H9 (cell line): ENCODE data around the gene DAB1. TPM values are rescaled to one million over a fixed set of nuclear protein-coding genes. Genes with fewer than 3 reads are reported as not detected.

Source experiments
- DNase-seq: peaks from one replicate; pipeline ENCODE4 v3.0.0-alpha.2; 2017
- H2AFZ ChIP-seq: one replicate; pipeline ENCODE4 v1.6.1; 2013; ENCODE audit warnings: mild to moderate bottlenecking, low read length, control low read depth, moderate library complexity
- H2AK5ac ChIP-seq: 2 replicates; pipeline ENCODE4 v1.6.1; 2013; ENCODE audit warnings: low read length, control low read depth, mixed read lengths; ENCODE audit not compliant: insufficient read length
- H2BK120ac ChIP-seq: one replicate; pipeline ENCODE4 v1.6.1; 2013; ENCODE audit warnings: low read depth, mild to moderate bottlenecking, low read length, control low read depth, inconsistent platforms; ENCODE audit not compliant: poor library complexity, severe bottlenecking
- H2BK12ac ChIP-seq: 2 replicates; pipeline ENCODE4 v1.6.1; 2013; ENCODE audit warnings: low read length, control low read depth, mixed read lengths, low read depth; ENCODE audit not compliant: insufficient read length
- H2BK15ac ChIP-seq: 2 replicates; pipeline ENCODE4 v1.6.1; 2013; ENCODE audit warnings: low read depth, low read length, control low read depth
- H2BK20ac ChIP-seq: one replicate; pipeline ENCODE4 v1.6.1; 2013; ENCODE audit warnings: low read depth, mild to moderate bottlenecking, low read length, control low read depth, inconsistent platforms; ENCODE audit not compliant: poor library complexity, severe bottlenecking
- H2BK5ac ChIP-seq: 2 replicates; pipeline ENCODE4 v1.6.1; 2013; ENCODE audit warnings: low read length, control low read depth, mixed read lengths; ENCODE audit not compliant: insufficient read length
- H3K14ac ChIP-seq: 2 replicates; pipeline ENCODE4 v1.6.1; 2013; ENCODE audit warnings: low read length, control low read depth; ENCODE audit not compliant: insufficient read depth
- H3K18ac ChIP-seq: 2 replicates; pipeline ENCODE4 v1.6.1; 2013; ENCODE audit warnings: low read depth, mild to moderate bottlenecking, mixed read lengths, low read length, control low read depth; ENCODE audit not compliant: insufficient read length
- H3K23ac ChIP-seq: 2 replicates; pipeline ENCODE4 v1.6.1; 2013; ENCODE audit warnings: low read length, control low read depth, mixed read lengths, low read depth; ENCODE audit not compliant: insufficient read length
- H3K23me2 ChIP-seq: 2 replicates; pipeline ENCODE4 v1.6.1; 2013; ENCODE audit warnings: low read depth, mild to moderate bottlenecking, mixed read lengths, low read length, control low read depth; ENCODE audit not compliant: insufficient read length, poor library complexity, severe bottlenecking
- H3K27ac ChIP-seq: 2 replicates; pipeline ENCODE4 v1.5.1; 2013; ENCODE audit warnings: low read length, control low read depth, mixed read lengths, low read depth; ENCODE audit not compliant: insufficient read length
- H3K27me3 ChIP-seq: 2 replicates; pipeline ENCODE4 v1.6.1; 2013; ENCODE audit warnings: low read length, control low read depth, inconsistent platforms; ENCODE audit not compliant: insufficient read depth
- H3K4ac ChIP-seq: 2 replicates; pipeline ENCODE4 v1.6.1; 2013; ENCODE audit warnings: low read depth, mild to moderate bottlenecking, control low read depth, inconsistent platforms, low read length, moderate library complexity
- H3K4me1 ChIP-seq: 2 replicates; pipeline ENCODE4 v1.6.1; 2013; ENCODE audit warnings: low read length, control low read depth, inconsistent platforms; ENCODE audit not compliant: insufficient read depth
- H3K4me2 ChIP-seq: 2 replicates; pipeline ENCODE4 v1.6.1; 2013; ENCODE audit warnings: low read length, control low read depth, mixed read lengths; ENCODE audit not compliant: insufficient read length, insufficient read depth
- H3K56ac ChIP-seq: 2 replicates; pipeline ENCODE4 v1.6.1; 2013; ENCODE audit warnings: low read depth, mild to moderate bottlenecking, mixed read lengths, low read length, control low read depth; ENCODE audit not compliant: insufficient read length
- H3K79me1 ChIP-seq: 2 replicates; pipeline ENCODE4 v1.6.1; 2013; ENCODE audit warnings: low read depth, mild to moderate bottlenecking, moderate library complexity, low read length, control low read depth, inconsistent platforms; ENCODE audit not compliant: insufficient read depth, poor library complexity, severe bottlenecking
- H3K79me2 ChIP-seq: 2 replicates; pipeline ENCODE4 v1.6.1; 2013; ENCODE audit warnings: low read length, control low read depth, inconsistent platforms; ENCODE audit not compliant: insufficient read depth
- H3K9ac ChIP-seq: 2 replicates; pipeline ENCODE4 v1.6.1; 2013; ENCODE audit warnings: low read length, control low read depth, mixed read lengths; ENCODE audit not compliant: insufficient read length; ENCODE audit errors: extremely low read depth
- H3K9me3 ChIP-seq: one replicate; pipeline ENCODE4 v1.6.1; 2013; ENCODE audit warnings: low read depth, low read length, inconsistent platforms; ENCODE audit not compliant: control insufficient read depth
- H3T11ph ChIP-seq: one replicate; pipeline ENCODE4 v1.6.1; 2013; ENCODE audit warnings: mild to moderate bottlenecking, low read length, control low read depth, inconsistent platforms
- H4K20me1 ChIP-seq: one replicate; pipeline ENCODE4 v1.6.1; 2013; ENCODE audit not compliant: control insufficient read depth, insufficient read length, insufficient read depth
- H4K5ac ChIP-seq: 2 replicates; pipeline ENCODE4 v1.6.1; 2013; ENCODE audit warnings: low read depth, mild to moderate bottlenecking, mixed read lengths, low read length, control low read depth; ENCODE audit not compliant: insufficient read length
- H4K8ac ChIP-seq: replicated peaks from 2 replicates; pipeline ENCODE4 v1.6.1; 2013; ENCODE audit warnings: low read length, control low read depth, mixed read lengths, low read depth; ENCODE audit not compliant: insufficient read length
- H4K91ac ChIP-seq: 2 replicates; pipeline ENCODE4 v1.6.1; 2013; ENCODE audit warnings: low read depth, mild to moderate bottlenecking, moderate library complexity, mixed read lengths, low read length, control low read depth; ENCODE audit not compliant: insufficient read length
- H3K27ac Mint-ChIP-seq, 3 experiments: 2 replicates in 2 of 3; 3 replicates in 1 of 3; pipeline ENCODE4 v1.8.0; 2020 to 2021; ENCODE audit warnings: mixed read lengths in 3 of 3, mild to moderate bottlenecking in 1 of 3, moderate library complexity in 1 of 3
- H3K27me3 Mint-ChIP-seq: 2 replicates; pipeline ENCODE4 v1.8.0; 2021; ENCODE audit warnings: low read depth, mild to moderate bottlenecking, moderate library complexity, mixed read lengths
- H3K36me3 Mint-ChIP-seq, 3 experiments: 2 replicates in 2 of 3; 3 replicates in 1 of 3; pipeline ENCODE4 v1.8.0; 2020 to 2021; ENCODE audit warnings: low read depth in 3 of 3, mixed read lengths in 3 of 3; ENCODE audit not compliant: insufficient read depth in 1 of 3
- H3K4me1 Mint-ChIP-seq, 2 experiments: 2 replicates each; pipeline ENCODE4 v1.8.0; 2020; ENCODE audit warnings: mixed read lengths in 2 of 2
- H3K4me3 Mint-ChIP-seq, 2 experiments: 2 replicates in 1 of 2; 3 replicates in 1 of 2; pipeline ENCODE4 v1.8.0; 2020 to 2021; ENCODE audit warnings: mild to moderate bottlenecking in 2 of 2, mixed read lengths in 2 of 2, moderate library complexity in 1 of 2
- H3K9me3 Mint-ChIP-seq, 2 experiments: 2 replicates in 1 of 2; 3 replicates in 1 of 2; pipeline ENCODE4 v1.8.0; 2020; ENCODE audit warnings: mild to moderate bottlenecking in 2 of 2, mixed read lengths in 2 of 2, moderate library complexity in 1 of 2
- WGBS: extraction: QIAGEN DNeasy Blood & Tissue Kit; methylation state at CpG from one replicate; pipeline ENCODE4 v1.1.7; 2013; ENCODE audit warnings: missing lambda C conversion rate, low lambda C conversion rate, mixed read lengths; ENCODE audit not compliant: insufficient read length; ENCODE audit errors: extremely low coverage; 5-methylcytosine and 5-hydroxymethylcytosine counted together
- total RNA-seq: library from RNA; stranded (reverse); gene quantifications from 2 replicates; pipeline ENCODE4 v1.2.1, GENCODE V29; 2021
- TF ChIP-seq, protein P1 (sequence below): fragments of 200-600 bp; sonication (generic); conservative IDR thresholded peaks from 3 replicates; pipeline ENCODE4 v1.8.0; 2021; ENCODE audit warnings: antibody characterized with exemption, mild to moderate bottlenecking

The DAB1 gene
- total RNA-seq, 1 experiment from 2014 or later = 9.3 TPM

GRCh38 chr1:57337623-57338022, 86.2 kb downstream of the DAB1 start:
- no peaks in the 10 kb centered on the region for H3K27me3 Mint-ChIP-seq
- Histone ChIP-seq H3K27me3 (no peaks in the 10 kb centered on the region), H3K23ac (no peak overlapping the region), H3K4me1 (peaks cover 2% of the 10 kb centered on the region; the same call in 1 of the 2 replicates), H3T11ph (no peak overlapping the region), H2AFZ (no peak overlapping the region), H3K79me1 (no peaks in the 10 kb centered on the region), H2BK5ac (no peak overlapping the region), H2BK15ac (no peak overlapping the region), H3K18ac (no peak overlapping the region), H3K4ac (no peak overlapping the region), H3K27ac (no peak overlapping the region), H4K91ac (no peak overlapping the region), H4K20me1 (no peaks in the 10 kb centered on the region), H3K9me3 (no peaks in the 10 kb centered on the region), H3K79me2 (no peaks in the 10 kb centered on the region), H2AK5ac (no peak overlapping the region), H2BK20ac (no peak overlapping the region), H2BK12ac (no peak overlapping the region), H4K8ac (no peak overlapping the region), H3K23me2 (no peaks in the 10 kb centered on the region), H3K9ac (no peak overlapping the region), H2BK120ac (no peak overlapping the region), H3K4me2 (no peak overlapping the region), H3K56ac (no peak overlapping the region), H4K5ac (no peak overlapping the region), H3K14ac (no peak overlapping the region)
- H3K4me1 Mint-ChIP-seq = peaks cover 11 to 16% of the 10 kb centered on the region in 2 experiments
- H3K27ac Mint-ChIP-seq = no peak overlapping the region
- DNase-seq = no peak
- TF ChIP-seq, protein P1, sequence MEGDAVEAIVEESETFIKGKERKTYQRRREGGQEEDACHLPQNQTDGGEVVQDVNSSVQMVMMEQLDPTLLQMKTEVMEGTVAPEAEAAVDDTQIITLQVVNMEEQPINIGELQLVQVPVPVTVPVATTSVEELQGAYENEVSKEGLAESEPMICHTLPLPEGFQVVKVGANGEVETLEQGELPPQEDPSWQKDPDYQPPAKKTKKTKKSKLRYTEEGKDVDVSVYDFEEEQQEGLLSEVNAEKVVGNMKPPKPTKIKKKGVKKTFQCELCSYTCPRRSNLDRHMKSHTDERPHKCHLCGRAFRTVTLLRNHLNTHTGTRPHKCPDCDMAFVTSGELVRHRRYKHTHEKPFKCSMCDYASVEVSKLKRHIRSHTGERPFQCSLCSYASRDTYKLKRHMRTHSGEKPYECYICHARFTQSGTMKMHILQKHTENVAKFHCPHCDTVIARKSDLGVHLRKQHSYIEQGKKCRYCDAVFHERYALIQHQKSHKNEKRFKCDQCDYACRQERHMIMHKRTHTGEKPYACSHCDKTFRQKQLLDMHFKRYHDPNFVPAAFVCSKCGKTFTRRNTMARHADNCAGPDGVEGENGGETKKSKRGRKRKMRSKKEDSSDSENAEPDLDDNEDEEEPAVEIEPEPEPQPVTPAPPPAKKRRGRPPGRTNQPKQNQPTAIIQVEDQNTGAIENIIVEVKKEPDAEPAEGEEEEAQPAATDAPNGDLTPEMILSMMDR = no peak
- WGBS = no CpG with 5 or more reads among the region's 3 CpGs
- no peak overlapping the region for H3K4me3 Mint-ChIP-seq
- H3K9me3 Mint-ChIP-seq = no peaks in the 10 kb centered on the region
- no peaks in the 10 kb centered on the region; a peak in 1 of 7 replicates for H3K36me3 Mint-ChIP-seq
